Fibroblast of skin of abdomen (primary cell): ENCODE measurements around the gene RPS3.
"Not testable (repeated sequence)": the region's sequence is repeated elsewhere in the genome, so short reads cannot be mapped to it uniquely, and the experiment has no call there.

Experiments used
- DNase-seq: peaks from one replicate; pipeline ENCODE4 v3.0.0-alpha.2; 2013

RPS3 gene

GRCh38 chr11:75380716-75381420 is 18.4 kb upstream of the RPS3 start:
- DNase-seq: no peak

DNA sequence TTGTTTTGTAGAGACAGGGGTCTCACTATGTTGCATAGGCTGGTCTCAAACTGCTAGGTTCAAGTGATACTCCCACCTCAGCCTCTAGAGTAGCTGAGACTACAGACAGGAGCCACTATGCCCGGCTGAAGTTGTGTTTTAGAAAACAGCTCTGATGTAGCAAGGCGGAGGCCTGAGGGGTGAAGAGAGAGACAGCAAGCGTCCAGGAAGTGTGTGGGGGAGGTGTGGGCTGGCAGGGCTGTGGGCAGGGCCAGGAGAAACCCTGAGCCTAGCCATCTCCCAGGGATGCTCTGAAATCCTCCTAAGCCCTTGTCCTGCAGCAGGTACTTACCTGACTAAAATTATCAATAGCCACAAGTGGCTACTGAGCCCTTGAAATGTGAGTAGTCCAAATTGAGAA is 16.1 kb upstream of the RPS3 start:
- no peak for DNase-seq

DNA sequence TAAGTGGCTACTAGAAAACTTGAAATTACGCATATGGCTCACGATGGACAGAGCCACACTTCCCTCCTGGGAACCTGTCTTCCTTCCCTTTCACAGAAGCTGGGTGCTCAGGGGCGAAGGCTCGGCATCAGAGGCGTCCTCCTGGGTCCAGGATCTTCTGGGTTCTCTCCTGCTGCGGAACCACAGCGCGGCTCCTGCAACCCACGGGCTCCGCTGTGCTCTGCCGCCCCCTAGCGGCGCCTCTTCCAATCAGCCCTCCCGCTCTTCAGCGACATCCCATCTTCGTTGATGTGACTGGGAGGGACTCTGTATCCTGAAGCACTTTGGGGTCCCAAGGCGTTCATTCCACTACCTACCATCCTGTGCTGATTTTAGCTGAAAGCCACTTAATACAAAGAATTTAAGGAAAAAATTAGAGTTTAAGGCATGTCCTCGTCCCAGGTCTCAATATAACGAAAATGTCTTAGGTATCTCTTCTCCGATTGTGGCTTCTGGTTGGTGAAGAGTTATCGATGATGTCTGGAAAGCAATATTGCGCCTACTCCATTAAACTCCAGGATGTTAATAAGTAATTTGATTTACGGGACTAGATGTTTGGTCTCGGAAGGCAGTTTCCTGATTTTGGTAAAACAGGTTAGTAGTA is 14.8 kb upstream of the RPS3 start:
- DNase-seq: peak; percentile 38

DNA sequence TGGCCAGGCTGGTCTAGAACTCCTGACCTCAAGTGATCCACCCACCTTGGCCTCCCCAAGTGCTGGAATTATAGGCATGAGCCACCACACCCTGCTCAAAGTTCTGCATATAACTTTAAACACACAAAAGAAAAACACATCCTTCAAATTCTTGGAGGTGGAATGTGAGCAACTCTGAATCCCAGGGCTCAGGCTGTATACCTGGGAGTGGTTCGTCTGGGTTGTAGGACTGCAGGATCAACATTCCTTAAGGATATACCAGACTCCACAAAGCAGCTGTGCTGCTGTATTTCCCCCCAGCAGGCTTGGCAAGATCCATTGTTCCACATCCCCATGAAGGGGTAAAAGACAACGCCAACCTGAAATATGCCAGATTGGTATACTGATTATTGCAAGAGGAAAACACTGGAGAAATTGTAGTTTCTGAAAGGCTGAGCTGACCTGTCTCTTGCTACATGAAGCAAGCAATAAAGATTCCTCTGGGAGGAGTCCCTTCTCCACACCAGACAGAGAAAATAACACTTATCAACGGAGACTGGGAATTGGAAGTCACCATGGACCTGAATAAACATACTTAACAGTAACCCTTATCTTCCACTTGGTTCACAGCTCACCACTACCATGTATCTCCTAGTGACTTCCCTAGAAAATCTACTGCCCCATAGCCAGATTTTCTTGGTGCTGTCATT is 12.2 kb upstream of the RPS3 start:
- peak; percentile 39 for DNase-seq

GRCh38 chr11:75387736-75388294 is 11.5 kb upstream of the RPS3 start:
- DNase-seq: peak; percentile 13

DNA sequence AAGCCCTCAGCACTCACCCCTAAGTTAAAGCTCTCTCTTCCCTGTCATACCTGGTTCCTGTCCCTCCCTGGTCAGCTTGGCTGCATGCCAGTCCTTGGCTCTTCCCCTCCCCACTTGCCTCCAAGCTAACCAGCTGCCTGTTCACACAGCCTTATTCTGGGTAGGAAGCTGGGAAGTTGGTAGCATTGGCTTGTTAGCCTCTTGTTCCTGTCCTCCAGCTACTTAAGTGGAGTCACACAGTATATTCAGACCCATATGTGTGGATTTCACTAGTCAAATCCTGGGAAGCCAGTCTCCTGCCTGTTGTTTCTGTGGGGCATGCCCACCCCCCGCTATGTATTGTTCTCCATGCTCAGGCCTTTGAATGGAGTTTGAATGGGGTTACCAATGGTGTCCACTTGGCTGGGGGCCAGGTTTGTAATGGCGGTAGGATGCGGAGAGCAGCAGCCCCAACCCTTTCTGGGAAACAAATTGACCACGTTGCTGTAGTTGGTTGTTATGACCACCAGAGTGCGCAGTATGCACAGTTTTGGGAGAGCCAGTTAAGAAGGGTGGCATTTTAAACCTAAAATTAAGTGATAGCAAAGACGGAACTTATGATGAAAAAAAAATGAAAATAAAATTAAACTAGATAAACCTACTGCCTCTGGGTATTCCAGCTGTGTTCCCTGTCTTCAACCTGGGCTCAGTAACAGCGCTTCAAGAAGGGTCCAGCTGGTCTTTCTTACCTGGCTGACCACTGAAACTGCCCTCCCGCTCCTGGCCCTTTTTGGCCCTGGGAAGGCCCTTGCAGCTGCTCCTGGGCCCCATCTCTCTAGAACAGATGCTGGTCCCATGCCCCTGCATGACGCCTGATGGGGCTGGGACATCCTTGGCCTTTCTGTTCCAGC is 10.7 kb upstream of the RPS3 start:
- DNase-seq: peak; percentile 76

- no peak for DNase-seq
These were observed 10.1 kb upstream of the RPS3 start for GRCh38 chr11:75389276-75389605.

- no peak for DNase-seq
These were observed 9.4 kb upstream of the RPS3 start for GRCh38 chr11:75389925-75390324.

DNA sequence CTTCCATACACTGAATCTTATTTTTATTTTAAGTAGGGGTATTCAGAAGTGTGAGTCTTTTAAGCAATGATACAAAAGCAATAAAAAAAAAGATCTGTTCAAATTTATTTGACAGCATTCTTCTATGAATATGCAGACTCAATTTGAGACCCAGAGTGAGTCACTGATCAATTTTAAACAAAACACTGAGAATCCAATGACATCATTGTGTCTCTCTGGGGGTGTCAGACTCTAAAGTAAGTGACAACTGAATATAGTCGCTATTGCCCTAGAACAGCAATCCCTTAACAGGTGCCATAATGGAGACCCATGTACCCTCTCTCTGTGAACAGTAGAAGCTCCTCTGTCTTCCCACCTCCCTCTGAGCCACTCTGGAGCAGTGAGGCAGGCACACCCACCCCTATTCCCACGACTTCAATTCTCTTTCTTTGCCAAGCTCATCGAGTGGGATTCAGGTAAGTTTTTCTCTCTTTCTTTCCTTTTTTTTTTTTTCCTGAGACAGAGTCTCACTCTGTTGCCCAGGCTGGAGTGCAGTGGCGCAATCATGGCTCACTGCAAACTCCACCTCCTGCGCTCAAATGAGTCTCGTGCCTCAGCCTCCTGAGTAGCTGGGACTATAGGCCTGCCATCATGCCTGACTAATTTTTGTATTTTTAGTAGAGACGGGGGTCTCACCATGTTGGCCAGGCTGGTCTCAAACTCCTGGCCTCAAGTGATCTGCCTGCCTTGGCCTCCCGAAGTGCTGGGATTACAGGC is 5.1 kb upstream of the RPS3 start:
- DNase-seq: no peak

DNA sequence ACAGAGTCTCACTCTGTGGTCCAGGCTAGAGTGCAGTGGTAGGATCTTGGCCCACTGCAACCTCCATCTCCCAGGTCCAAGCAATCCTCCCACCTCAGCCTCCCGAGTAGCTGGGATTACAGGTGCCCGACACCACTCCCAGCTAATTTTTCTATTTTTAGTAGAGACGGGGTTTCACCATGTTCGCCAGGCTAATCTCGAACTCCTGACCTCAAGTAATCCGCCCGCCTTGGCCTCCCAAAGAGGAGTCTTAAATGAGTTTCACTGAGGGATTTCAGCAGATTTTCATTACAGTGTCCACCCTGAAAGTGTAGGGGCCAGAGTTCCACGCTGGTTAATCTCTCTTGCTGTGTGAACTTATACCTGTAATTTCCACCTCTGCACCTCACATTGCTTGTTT is 412 bp upstream of the RPS3 start:
- DNase-seq: no peak

DNA sequence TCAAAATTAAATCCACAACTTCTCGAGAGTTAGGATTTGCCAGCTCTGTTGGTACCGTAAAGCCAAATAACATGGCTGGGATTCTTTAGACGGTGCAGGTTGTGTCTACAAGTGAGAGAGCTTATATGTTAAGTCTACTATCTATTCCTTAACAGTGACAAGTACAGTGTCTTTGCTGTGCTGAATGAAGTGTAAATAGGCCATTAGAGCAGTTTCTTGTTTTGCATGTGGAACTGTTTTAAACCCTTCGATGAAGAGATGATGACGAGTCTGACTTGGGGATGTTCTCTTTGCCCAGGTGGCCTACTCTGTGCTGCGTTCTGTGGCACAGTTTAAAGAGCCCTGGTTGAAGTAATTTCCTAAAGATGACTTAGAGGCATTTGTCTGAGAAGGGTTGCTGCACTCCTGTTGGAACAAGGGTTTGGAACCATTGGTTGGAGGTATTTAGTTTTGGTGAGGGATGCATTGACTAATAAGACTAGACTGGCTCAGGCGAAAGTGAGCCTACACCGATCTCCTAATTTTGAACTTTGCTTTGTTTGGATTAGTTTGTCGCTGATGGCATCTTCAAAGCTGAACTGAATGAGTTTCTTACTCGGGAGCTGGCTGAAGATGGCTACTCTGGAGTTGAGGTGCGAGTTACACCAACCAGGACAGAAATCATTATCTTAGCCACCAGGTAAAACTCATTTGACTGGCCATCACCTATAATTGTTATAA is 988 bp downstream of the RPS3 start:
- DNase-seq: no peak

DNA sequence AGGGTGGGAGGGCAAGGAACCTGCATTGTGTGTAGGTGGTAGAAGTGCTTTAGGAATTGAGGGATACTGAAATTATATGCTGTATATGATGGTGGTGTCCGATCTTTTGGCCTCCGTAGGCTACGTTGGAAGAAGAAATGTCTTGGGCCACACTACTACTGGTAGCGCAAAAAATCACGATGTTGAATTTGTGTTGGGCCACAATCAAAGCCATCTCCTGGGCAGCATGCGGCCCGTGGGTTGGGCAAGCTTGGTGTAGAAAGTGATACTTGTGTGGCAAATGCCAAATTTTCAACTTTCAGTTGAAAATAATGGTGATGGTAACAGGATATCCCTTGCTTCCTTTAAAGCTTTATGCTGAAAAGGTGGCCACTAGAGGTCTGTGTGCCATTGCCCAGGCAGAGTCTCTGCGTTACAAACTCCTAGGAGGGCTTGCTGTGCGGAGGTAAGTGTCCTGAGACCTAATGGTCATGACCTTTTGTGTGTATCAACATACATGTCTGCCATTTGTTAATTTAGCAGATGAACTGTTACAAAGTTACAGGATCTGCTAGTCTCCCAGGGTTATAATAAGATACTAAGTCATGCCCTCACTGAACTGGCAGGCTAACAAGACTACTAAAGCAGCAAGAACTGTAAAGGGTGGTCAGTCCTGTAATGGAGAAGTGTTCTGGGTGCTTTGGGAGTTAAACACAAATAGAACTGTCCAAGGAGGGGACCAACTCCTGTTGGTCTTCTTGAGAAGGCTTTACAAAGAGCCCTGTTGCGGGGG is 2.9 kb downstream of the RPS3 start:
- DNase-seq: no peak

DNA sequence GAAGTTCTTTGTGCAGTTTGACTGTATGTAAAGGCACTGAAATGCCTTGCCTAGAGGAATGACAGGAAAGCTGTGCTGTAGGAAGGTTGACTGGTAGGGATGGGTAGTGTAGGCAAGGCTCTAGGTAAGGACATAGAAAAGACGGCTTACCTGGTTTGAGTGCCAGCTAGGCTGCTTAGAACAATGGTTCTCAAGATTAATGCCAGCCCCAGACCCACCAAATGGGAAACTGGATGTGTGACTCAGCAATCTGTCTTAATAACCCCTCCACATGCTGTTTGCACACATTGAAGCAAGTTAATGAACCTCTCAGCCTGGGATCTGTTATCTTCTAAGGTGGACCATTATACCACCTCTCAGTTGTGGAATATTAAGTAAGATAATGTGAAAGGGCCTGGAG is 3.7 kb downstream of the RPS3 start:
- no peak for DNase-seq

DNA sequence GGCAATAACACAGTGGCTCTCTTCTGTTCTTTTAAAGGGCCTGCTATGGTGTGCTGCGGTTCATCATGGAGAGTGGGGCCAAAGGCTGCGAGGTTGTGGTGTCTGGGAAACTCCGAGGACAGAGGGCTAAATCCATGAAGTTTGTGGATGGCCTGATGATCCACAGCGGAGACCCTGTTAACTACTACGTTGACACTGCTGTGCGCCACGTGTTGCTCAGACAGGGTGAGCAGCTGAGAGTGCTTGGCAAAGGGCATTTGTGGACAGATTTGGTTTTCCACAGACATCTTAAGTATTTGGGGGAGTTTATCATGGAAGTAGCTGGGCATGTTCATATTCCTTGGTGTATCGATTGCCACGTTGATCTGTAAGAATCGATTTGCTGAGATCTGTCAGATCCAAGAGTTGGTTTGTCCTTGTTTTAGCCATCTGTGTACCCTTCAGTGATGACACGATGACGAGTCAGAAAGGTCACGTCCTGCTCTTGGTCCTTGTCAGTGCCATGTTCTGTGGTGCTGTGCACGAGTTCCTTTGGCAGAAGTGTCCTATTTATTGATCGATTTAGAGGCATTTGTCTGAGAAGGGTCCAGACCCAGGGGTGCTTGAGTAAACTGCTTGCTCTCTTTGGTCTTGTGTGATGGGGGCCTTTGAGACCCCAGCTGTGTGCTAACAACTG is 4.8 kb downstream of the RPS3 start:
- DNase-seq: no peak

DNA sequence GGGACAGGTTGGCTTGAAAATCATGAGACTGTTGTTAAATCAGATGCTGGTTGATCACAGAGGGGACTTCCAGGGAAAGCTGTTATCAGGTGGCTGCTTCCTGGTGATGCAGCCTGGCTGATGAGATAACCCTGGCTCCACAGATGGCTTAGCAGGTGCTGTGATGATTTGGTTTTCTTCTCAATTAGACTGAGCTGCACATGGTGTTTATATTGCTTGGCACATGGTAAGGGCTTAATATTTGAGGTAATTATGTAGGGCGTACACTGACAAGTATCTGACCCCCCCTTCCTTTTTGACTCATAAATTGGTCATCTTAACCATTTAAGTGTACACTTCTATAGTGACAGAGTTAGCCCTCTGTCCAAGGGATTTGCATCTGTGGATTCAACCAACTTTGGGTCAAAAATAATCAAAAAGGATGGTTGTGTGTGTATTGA is 7.0 kb downstream of the RPS3 start:
- DNase-seq: no peak

DNA sequence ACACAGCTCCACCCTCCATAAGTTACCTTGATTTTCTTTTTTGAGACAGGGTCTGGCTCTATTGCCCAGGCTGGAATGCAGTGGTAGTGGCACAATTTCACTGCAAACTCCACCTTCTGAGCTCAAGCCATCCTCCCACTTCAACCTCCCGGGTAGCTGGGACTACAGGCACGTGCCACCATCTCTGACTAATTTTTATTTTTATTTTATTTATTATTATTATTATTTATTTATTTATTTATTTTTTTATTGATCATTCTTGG is 9.6 kb downstream of the RPS3 start:
- no peak for DNase-seq

GRCh38 chr11:75409971-75410370 is 10.7 kb downstream of the RPS3 start:
- DNase-seq: not testable (repeated sequence)

- DNase-seq: not testable (repeated sequence)
These were observed 13.8 kb downstream of the RPS3 start for GRCh38 chr11:75413146-75413545.

GRCh38 chr11:75413864-75414263 is 14.5 kb downstream of the RPS3 start:
- DNase-seq: no peak
